Pons (tissue), 1 donor: ENCODE results near the gene TBX4.

Experiments used
- DNase-seq: peaks from one replicate; pipeline ENCODE4 v3.0.0-alpha.2; 2016; ENCODE audit warnings: low spot score

TBX4 gene

DNA sequence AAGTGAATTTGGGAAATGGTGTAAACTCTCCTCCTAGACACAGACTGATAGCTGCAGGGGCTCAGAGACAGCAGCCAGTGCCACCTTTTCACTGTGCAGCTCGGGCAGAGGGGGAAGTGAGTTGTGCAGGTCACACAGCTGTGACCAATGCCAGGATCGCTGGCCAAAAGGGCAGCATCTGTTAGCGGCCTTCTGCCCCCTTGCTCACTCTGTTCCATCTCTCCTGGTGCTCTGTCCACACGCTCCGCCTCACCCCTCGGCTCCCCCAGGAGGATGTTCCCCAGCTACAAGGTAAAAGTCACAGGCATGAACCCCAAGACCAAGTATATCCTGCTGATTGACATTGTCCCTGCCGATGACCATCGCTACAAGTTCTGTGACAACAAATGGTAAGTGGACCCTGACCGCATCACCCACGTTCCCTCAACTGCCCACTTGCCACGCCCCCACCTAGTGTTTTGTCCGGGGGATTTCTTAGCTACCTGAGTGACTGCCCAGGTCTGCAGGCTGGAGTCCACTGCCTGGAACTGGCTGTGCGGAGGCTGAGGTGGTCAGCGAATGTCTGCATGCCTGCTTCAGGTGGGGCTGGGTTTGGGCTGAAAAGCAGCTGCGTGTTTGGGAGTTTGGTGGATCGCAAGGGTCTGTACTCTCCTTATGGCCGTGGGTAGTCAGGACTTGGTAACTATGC is 13.5 kb downstream of the TBX4 start:
- no peak for DNase-seq

DNA sequence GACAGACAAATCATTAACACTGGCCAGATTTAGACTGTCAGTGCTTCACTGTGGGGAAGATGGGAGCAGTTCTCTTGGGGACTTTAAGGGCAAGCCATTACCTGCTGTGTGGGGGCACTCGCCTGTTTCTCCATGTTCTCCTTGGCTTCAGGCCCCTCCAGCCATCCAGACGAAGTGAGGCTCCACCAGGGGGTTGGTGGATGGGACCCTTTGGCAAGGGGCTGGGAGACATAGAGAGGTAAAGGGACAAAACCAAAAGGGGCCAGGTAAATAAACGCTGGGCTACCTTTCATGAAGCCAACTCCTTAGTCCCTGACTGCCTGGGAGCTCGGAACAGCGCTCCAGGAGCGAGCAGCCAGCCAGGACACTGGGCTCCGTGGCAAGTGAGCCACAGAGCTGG is 14.0 kb downstream of the TBX4 start:
- no peak for DNase-seq

DNA sequence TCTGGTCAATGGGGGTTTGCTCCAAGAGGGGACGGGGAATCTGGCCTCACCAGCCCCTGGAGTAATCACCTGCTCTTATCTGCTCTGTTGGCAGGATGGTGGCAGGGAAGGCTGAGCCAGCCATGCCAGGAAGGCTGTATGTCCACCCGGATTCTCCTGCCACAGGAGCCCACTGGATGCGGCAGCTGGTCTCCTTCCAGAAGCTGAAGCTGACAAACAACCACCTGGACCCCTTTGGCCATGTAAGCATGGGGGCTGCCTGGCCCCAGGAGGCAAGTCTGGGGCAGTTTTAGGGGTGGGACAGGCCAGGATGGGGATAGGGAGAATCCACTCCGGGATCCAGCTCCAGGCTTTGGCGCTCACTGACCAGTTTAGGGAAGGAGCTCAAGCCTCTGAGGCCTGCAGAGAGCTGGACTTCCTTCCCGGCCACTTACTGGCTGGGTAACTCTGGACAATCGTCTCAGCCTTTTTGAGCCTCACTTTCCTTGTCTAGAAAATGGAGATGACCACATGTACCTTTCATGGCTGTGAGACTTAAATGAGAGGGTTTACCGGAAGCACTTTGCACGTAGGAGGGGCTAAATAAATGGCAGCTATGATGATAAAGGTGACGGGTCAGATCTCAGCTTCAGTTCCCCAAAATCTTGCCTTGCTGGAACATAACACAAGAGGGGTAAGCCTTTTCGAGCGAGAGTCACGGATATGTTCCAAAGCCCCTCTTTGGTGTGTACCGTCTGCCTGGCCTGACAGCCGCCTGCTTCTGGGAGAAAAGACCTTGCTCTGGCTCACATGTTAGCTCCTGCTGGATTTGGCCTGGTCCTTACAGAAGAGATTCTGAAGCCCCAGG is 15.4 kb downstream of the TBX4 start:
- peak; percentile 17 for DNase-seq

DNA sequence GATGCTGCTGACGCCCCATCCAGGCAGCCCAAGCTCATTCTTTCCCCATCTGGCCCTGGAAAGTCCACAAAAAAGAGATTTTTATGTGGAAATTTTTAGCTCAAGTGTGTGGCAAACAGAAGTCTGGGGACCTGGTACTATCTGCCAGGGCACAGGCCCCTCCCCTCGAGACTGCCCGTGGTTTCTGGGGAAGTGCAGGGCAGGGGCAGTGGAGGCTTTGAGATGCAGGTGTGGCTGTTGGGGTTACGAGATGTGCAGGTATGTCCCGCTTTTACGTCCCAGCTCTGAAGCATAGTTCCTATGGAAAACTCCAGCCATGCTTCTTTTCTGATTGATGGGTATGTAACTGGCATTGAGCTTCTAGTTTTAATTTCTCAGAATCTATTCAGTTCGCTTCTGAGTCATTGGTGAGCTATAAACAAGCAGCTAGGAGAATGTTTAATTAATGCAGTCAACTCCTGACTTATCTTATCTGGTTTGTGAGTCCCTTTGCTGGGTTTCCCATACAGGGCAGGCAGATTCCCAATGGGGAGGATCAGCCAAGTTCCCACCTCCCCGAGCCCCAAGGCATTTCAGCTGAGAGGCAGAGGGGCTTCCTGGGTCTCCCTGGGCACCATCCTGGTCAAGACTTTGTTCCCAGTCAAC is 16.2 kb downstream of the TBX4 start:
- DNase-seq: no peak

DNA sequence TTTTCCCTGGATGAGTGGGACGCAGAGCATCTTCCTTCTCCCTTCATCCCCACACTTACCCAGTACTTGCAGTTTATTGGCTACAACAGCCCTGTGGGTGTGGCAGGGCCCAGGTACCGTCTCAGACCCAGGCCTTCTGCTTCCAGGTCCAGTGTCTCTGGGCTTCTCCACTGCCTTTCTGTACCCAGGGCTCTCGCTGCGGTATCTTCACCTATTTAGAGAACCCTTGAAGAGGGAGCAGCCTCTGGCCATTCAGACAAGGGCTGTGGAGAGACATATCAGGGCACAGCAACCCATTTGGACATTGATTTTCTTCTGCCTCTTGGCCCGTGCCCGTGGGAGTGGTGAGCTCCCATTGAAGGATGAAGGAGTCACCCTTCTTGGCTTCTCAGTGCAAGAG is 17.3 kb downstream of the TBX4 start:
- DNase-seq: no peak

DNA sequence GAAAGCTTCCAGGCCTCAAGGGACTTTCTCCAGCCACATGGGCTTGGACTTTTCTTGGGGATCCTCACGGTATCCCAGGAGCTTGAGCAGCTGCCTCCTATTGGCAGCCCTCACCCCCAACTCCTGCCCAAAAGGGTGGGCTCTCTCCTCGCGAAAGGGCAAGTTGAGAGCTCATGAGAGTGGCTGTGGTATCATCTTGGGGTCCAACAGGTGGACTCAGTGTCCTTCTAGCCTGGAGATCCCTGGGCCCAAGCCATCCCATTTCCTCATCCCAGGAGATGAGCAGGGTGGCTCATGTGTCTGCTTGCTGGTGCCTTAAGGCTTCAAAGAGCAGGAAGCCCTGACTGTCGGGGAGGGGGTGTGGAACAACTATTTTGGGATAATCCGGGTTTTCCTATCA is 17.7 kb downstream of the TBX4 start:
- no peak for DNase-seq

DNA sequence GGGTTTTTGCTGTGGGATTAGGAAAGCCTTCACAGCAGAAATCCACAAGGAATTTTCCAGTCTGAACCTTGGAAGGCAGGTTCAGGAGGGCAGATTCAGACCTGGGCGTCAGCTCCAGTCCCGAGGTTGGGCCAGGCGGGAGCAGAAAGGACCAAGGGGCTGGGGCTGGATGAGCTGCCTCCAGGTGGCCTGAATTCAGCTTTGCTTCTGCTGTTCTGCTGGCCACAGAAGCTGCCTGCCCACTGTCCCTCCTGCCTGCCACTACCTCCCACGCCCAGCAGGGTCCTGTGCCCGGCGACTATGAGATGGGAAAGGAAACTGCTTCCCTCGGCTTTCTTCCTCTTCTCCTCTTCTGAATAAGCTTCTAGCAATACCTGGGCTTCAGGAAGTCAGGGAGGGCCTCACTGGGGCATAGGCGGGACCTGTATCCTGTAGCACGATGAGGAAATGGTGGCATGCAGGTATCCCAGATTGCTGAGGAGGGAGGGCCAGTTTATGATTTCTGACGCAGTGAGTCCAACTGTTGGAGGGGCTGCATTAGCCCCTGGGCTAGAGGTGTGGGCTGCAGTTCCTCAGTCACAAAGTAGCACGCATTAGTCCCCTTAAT is 18.4 kb downstream of the TBX4 start:
- DNase-seq: no peak

DNA sequence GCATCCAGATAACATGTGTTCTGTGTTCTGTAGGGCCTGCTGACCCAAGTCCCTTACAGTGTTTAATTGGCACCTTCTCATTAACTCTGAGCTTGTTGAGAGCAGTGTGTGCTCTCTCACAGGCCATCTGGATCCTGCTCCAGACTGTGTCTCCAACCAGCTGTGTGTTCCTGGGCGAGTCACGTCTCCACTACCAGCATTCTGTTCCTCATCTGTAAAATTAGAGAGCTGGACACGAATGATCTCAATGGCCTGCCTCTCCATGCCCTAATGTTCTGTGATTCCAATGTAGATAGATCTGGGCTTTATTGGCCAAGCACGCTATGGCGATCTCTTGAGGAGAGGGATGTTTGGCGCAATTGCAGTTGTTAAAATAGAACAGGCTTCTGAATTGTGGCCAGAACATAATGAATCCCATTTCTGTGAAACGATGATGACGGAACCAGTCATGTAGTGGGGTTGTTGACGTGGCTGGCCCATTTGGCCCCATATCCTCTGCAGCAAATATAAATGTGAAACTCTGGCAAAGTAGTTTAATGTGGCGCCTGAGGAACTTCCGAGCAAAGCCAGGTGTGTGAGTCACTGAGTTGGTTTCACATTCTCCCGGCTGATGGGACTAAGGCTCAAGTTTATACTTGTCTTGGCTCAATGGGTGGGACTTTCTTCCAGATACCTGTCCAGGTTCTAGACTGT is 22.2 kb downstream of the TBX4 start:
- DNase-seq: no peak

DNA sequence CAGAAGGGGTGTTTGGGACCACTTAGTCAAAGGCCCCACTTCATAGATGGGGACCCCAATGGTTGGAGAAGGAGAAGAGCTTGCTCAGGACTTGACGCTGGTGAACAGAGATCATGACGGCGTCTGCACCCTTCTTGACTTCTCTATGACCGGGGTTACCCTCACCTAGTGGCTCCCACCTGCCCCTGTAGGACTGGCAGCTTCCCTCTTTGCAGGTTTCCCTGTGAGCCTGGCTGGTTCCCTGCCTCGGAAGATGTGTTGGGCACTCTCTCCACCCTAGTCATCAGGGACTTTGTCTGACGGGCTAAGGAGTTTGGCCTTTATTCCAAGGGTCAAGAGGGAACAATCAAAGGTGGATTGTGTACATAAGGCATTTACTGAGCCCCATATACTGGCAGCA is 22.7 kb downstream of the TBX4 start:
- no peak for DNase-seq

DNA sequence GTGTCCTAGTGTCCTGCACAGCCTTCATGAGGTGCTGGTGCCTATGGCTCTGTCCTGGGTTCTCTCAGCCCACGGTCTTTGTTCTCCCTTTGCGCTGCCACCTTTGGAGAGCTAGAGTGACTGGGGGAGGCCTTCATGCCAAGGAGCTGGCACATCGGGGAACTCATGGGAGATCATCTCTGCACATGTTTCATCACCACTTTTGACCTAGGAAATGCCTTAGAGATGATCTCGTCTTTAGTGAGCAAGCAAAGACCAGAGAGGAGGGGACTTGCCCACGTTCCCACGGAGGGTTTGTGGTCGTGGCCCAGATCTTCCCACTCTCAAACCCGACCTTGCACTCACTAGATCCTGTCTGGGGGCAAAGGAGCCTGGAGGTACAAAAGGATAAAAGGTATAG is 23.5 kb downstream of the TBX4 start:
- DNase-seq: no peak

DNA sequence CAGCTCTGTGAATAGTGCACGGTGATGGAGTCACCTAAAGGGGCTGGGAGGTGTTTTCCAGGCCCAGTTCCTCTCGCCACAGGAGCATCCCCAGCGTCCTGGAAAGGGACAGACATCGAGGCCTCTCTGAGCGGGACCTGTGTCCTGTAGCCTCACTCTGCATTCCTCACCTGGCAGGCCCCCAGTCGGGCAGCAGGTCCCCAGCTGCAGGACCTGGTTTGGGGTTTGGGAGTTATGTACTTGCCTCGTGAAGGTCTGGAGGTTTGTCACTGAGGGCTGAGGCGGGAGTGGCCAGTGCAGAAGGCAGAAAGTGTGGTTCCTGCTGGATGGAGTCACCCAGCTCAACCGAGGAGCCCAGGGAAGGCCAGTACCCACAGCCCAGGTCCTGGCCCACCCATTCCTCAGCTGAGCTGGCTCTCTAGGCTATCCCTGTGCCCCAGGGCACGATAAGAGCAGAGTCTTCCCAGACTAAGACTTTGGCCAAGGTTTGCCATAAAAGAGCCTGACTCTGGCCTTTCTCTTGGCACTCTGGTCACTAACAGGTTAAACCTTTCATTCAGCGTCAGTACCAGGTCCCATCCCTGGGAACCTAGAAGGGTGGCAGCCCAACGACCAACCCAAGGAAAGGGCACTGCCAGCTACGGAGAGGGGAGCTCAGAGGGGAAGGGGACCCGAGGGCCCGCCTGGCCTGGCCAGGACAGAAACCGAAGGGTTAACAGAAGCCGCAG is 24.4 kb downstream of the TBX4 start:
- DNase-seq: no peak

DNA sequence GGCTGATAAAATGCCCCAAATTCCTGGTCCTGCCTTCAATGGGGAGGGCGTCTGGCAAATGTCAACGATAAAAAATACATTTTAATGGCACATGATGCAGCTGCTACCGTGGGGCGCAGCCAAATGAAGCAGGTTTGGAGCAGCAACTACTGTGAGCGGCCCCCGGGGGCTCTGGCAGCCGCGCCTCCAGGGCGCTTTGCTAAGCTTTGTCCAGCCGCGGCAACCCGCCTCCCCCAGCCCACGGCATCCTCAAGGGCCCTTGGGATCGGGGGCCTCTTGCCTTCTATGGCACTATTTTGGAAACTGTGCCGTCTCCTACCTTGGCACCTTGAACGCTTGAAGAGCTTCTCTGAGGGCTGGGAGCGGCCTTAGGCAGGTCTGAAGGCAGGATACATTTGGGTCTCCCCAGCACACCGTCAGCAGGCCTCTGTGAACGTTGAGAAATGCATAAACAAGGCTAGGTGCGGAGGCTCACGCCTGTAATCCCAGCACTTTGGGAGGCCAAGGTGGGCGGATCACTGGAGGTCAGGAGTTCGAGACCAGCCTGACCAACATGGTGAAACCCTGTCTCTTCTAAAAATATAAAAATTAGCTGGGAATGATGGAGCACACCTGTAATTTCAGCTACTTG is 25.1 kb downstream of the TBX4 start:
- DNase-seq: no peak

DNA sequence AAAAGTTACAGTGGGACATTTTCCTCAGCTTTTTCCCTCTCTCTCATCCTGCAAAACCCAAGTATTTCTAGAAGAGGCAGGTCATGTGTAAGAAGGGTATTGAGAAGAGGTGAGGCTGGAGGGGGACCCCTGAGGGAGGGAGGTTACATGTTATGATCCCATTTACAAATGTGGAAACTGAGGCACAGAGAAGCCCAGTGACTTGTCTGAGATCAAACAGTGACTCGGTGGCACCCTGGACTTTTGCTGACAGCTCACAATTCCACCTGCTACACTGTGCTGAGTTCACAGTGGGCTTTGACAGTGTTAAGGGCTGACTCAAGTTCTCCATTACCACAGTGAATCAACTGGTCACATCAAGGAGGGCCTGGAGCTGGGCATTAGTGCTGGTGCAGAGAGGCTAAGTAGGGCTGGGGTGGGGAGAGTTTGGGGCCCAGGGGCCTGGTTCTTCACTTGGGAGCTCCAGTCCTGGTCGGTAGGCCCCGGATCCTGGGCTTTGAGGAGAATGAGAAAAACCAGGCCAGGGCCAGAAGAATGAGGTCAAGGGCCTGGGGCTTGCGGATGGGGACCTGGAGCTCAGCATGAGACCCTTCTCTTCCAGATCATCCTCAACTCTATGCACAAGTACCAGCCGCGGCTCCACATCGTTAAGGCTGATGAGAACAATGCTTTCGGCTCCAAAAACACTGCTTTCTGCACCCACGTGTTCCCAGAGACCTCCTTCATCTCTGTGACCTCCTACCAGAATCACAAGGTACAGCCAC is 26.0 kb downstream of the TBX4 start:
- no peak for DNase-seq

DNA sequence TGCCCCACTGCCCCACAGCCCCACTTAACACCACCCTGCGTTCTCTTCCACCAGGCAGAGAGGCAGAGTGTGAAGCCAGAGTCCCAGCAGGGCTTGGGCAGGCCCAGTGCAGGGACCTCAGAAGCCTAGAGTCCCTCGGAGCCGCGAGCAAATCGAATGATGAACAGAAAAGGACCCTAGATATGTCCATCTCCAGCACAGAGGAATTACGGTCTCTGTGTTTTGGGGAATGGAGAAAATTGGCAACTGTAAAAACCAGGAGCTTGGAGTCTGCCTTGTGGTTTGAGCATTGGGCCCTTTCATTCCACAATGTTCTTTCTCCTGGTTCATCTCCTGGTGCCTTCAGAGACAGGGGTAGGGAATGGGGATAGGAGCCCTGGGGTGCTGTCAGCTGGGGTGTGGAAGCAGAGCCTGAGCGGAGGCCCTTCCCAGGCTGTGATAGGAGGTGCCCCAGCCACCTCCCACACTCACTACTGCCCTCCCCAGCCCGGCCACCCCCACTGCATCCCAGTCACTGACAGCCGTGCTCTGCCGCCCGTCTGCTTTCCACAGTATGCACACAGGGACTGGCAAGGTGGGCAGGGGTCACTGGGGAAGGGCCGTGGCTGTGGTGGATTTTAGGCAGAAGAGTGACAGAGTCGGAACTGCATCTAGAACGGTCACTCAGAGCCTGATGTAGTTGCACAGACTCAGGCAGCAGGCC is 26.7 kb downstream of the TBX4 start:
- DNase-seq: no peak

DNA sequence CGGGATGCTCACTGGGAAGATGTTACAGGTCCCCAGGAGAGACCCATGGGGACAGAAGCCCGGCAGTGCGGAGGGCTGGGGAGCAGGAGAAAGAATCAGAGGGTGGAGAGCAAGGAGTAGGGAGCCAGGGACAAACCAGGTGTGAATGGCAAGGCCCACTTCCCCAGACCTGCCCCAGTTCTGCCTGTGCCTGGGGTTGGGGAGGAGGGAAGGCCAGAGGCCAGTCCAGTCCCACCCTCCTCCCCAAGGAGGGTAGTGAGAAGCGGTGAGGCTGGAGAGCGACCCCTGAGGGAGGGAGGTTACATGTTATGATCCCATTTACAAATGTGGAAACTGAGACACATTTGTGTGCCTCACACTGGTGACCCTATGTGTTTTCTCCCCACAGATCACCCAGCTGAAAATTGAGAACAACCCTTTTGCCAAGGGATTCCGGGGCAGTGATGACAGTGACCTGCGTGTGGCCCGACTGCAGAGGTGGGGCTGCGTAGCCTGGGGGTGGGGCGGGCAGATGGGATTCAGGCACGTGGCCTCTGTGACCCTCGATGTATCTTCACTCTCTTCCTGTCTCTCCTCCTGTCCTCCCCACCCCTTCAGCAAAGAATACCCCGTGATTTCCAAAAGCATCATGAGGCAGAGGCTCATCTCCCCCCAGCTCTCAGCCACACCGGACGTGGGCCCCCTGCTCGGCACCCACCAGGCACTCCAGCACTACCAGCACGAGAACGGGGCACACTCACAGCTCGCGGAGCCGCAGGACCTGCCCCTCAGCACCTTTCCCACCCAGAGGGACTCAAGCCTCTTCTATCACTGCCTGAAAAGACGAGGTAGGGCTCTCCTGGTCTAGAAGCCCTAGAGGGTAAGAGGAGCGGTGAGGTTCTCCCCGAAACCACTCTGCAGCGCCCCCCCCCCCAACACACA is 27.5 kb downstream of the TBX4 start:
- DNase-seq: no peak

DNA sequence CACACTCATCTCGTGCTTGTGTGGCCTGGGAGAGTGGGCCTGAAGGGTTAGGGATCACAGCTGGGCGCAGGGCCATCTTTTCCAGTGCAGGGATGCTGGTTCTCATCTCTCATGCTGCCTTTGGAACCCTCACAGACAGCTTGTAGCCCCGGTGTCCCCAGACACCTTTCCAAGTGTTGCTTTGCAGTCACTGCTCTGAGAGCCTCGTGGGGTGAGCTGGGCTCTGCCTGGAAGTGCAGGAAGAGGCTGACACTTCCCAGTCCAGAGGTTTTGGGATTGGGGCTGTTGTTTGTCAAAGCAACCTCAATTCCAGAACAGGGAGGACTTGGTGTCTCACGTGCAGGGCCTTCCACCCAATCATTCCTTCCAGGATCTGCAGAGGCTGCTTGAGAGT is 28.2 kb downstream of the TBX4 start:
- DNase-seq: no peak

DNA sequence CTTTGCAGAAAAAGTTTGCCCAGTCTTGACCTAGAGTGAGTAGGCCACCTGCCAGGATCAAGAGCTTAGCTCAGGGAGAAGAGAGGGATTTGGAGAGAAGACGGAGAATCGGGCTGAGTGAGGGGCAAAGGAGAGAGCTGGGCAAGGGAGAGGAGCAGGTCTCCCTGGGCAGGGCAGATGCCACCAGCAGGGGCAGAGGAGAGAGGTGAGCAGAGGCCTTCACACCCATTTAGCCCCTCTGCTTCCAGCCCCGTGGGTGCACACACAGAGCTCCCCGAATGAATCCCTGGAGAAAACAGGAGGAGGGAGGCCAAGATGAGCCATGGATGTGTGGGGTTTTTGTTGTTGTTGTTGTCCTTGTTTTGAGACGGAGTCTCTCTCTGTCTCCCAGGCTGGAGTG is 29.2 kb downstream of the TBX4 start:
- DNase-seq: no peak

DNA sequence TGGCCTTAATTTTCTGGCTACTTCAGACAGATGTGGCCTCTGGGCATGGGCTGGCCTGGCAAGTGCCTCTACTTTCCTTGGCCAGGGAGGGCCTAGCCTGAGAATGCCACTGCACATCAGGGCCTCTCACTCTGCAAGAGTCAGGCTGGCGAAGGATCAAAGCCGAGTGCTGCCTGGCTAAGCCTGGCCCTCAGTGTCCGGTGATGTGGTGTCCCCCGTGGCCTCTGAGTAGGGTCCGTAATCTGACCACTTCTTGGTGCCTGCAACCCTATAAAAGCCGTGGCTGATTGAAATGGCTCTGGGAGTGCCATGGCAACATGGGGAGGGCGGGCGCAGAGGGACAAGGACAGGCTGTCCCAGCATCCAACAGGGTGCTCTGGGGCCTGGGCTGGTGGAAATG is 30.2 kb downstream of the TBX4 start:
- DNase-seq: no peak

DNA sequence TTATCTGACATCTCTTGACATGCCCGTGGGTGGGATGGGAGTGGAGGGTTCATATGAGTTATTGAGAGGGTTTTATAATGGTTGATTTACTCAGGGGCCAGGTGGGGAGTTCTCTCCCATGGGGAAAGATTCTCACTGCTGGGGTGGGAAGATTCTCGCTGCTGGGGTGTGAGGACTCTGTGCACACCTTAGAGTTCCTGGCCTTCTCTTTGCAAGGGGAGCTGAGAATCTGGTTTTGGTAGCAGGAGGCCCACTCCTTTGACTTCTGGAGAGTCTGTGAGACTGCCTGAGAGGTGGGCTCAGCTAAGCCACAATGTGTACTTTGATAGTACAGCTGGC is 31.5 kb downstream of the TBX4 start:
- DNase-seq: no peak
